GM23338 (cell line): ENCODE measurements around the gene MORN4. TPM values are rescaled to one million over a fixed set of nuclear protein-coding genes. Genes with fewer than 3 reads are reported as not detected.

Experiments
- ATAC-seq: fragments of 200-7000 bp; cut with Tn5 transposase; 3 replicates; pipeline ENCODE4 v1.9.1; 2020
- DNase-seq: peaks from one replicate; pipeline ENCODE4 v3.0.0-alpha.2; 2015; ENCODE audit warnings: low spot score
- H2AFZ ChIP-seq: fragments of 200-600 bp; sonication (generic); 2 replicates; pipeline ENCODE4 v1.8.0; 2016; ENCODE audit warnings: antibody characterized with exemption, mild to moderate bottlenecking, moderate library complexity
- H3F3A ChIP-seq: fragments of 200-600 bp; sonication (generic); replicated peaks from 2 replicates; pipeline ENCODE4 v1.8.0; 2017; ENCODE audit warnings: antibody characterized with exemption, mixed run types, low read depth
- H3K27ac ChIP-seq: fragments of 200-600 bp; sonication (generic); 2 replicates; pipeline ENCODE4 v1.6.1; 2016; ENCODE audit warnings: low read depth
- H3K27me3 ChIP-seq: fragments of 200-600 bp; sonication (generic); 2 replicates; pipeline ENCODE4 v1.8.0; 2016; ENCODE audit warnings: mild to moderate bottlenecking, mixed run types, moderate library complexity; ENCODE audit not compliant: insufficient read depth
- H3K36me3 ChIP-seq: fragments of 200-600 bp; sonication (generic); 2 replicates; pipeline ENCODE4 v1.8.0; 2016; ENCODE audit warnings: mild to moderate bottlenecking; ENCODE audit not compliant: insufficient read depth
- H3K4me1 ChIP-seq: fragments of 200-600 bp; sonication (generic); 2 replicates; pipeline ENCODE4 v1.8.0; 2016; ENCODE audit warnings: mild to moderate bottlenecking, moderate library complexity; ENCODE audit not compliant: insufficient read depth
- H3K4me2 ChIP-seq: fragments of 200-600 bp; sonication (generic); 2 replicates; pipeline ENCODE4 v1.7.1; 2017; ENCODE audit warnings: mixed run types
- H3K4me3 ChIP-seq: fragments of 200-600 bp; sonication (generic); 2 replicates; pipeline ENCODE4 v1.6.1; 2016; ENCODE audit warnings: mixed run types
- H3K79me2 ChIP-seq: fragments of 200-600 bp; sonication (generic); replicated peaks from 2 replicates; pipeline ENCODE4 v1.8.0; 2017; ENCODE audit warnings: mild to moderate bottlenecking; ENCODE audit not compliant: insufficient read depth
- H3K9me2 ChIP-seq: fragments of 200-600 bp; sonication (generic); 2 replicates; pipeline ENCODE4 v1.8.0; 2017; ENCODE audit not compliant: insufficient read depth
- H4K20me1 ChIP-seq: fragments of 200-600 bp; sonication (generic); replicated peaks from 2 replicates; pipeline ENCODE4 v1.8.0; 2017; ENCODE audit warnings: mild to moderate bottlenecking; ENCODE audit not compliant: insufficient read depth
- H3K27ac Mint-ChIP-seq: 2 replicates; pipeline ENCODE4 v1.8.0; 2020; ENCODE audit warnings: inconsistent platforms, mild to moderate bottlenecking, moderate library complexity, mixed read lengths
- H3K27me3 Mint-ChIP-seq: 3 replicates; pipeline ENCODE4 v1.8.0; 2022; ENCODE audit warnings: low read depth, mild to moderate bottlenecking, moderate library complexity, mixed read lengths, inconsistent platforms; ENCODE audit not compliant: insufficient read depth, poor library complexity
- H3K36me3 Mint-ChIP-seq: 3 replicates; pipeline ENCODE4 v1.8.0; 2021; ENCODE audit warnings: low read depth, mild to moderate bottlenecking, inconsistent platforms, moderate library complexity, mixed read lengths
- H3K4me1 Mint-ChIP-seq: 3 replicates; pipeline ENCODE4 v1.8.0; 2020; ENCODE audit warnings: mild to moderate bottlenecking, inconsistent platforms, mixed read lengths
- H3K4me3 Mint-ChIP-seq: 3 replicates; pipeline ENCODE4 v1.8.0; 2021; ENCODE audit warnings: moderate library complexity, mild to moderate bottlenecking, inconsistent platforms, mixed read lengths
- H3K9me3 Mint-ChIP-seq: 3 replicates; pipeline ENCODE4 v1.8.0; 2020; ENCODE audit warnings: moderate library complexity, mild to moderate bottlenecking, inconsistent platforms, mixed read lengths
- CREB1 ChIP-seq: fragments of 250-450 bp; sonication (Bioruptor Pico); IDR thresholded peaks from 2 replicates; pipeline ENCODE4 v1.5.0; 2020; ENCODE audit warnings: low read depth, mild to moderate bottlenecking, moderate library complexity
- ETS1 ChIP-seq: IDR thresholded peaks from 2 replicates; pipeline ENCODE4 v1.6.1; 2016; ENCODE audit warnings: antibody characterized with exemption
- EZH2 ChIP-seq: fragments of 200-600 bp; sonication (generic); IDR thresholded peaks from one replicate; pipeline ENCODE4 v1.8.0; 2017; ENCODE audit warnings: antibody characterized with exemption, mild to moderate bottlenecking, low read depth; ENCODE audit not compliant: unreplicated experiment
- EZH2phosphoT487 ChIP-seq: fragments of 200-600 bp; sonication (generic); IDR thresholded peaks from one replicate; pipeline ENCODE4 v1.8.1; 2018; ENCODE audit warnings: antibody characterized with exemption; ENCODE audit not compliant: unreplicated experiment
- JUNB ChIP-seq: IDR thresholded peaks from one replicate; pipeline ENCODE4 v1.6.1; 2016; ENCODE audit warnings: antibody characterized with exemption; ENCODE audit not compliant: unreplicated experiment
- NANOG ChIP-seq: IDR thresholded peaks from 2 replicates; pipeline ENCODE4 v1.6.1; 2016; ENCODE audit warnings: antibody characterized with exemption, borderline replicate concordance
- POLR2AphosphoS5 ChIP-seq: IDR thresholded peaks from 2 replicates; pipeline ENCODE4 v1.6.1; 2016; ENCODE audit warnings: antibody characterized with exemption, low read depth
- REST ChIP-seq: IDR thresholded peaks from one replicate; pipeline ENCODE4 v1.6.1; 2018; ENCODE audit warnings: antibody characterized with exemption; ENCODE audit not compliant: unreplicated experiment
- STAT1 ChIP-seq: IDR thresholded peaks from one replicate; pipeline ENCODE4 v1.6.1; 2016; ENCODE audit warnings: antibody characterized with exemption; ENCODE audit not compliant: unreplicated experiment
- ZNF114 ChIP-seq: fragments of 250-450 bp; sonication (Bioruptor Pico); IDR thresholded peaks from 2 replicates; pipeline ENCODE4 v1.5.0; 2020; ENCODE audit warnings: mild to moderate bottlenecking, moderate library complexity
- ZNF331 ChIP-seq: fragments of 250-450 bp; sonication (Bioruptor Pico); IDR thresholded peaks from 2 replicates; pipeline ENCODE4 v1.5.0; 2020; ENCODE audit warnings: low read depth, mild to moderate bottlenecking, moderate library complexity
- polyA plus RNA-seq: library from polyadenylated mRNA; unstranded; fragments of >200 nt; fragmentation: Nextera tagmentation; extraction: Ambion mirVana; gene quantifications from 2 replicates; pipeline ENCODE4 v1.2.1, GENCODE V29; 2016
- total RNA-seq: library from RNA; depleted of rRNA; stranded (reverse); fragments of >200 nt; shearing (Covaris generic); gene quantifications from 2 replicates; pipeline ENCODE4 v1.2.3, GENCODE V29; 2014
- TF ChIP-seq, protein P1 (sequence below), 2 experiments: fragments of 200-600 bp in 1 of 2; sonication (generic) in 1 of 2; conservative IDR thresholded peaks; 2 replicates each; pipeline versions ENCODE4 v1.5.1 to v1.6.1; 2016 to 2017; ENCODE audit warnings: antibody characterized with exemption in 2 of 2, low read depth in 2 of 2, mild to moderate bottlenecking in 2 of 2, moderate library complexity in 1 of 2
- TF ChIP-seq, protein P2 (sequence below): fragments of 250-450 bp; sonication (Bioruptor Pico); IDR thresholded peaks from 2 replicates; pipeline ENCODE4 v1.5.0; 2020; ENCODE audit warnings: mild to moderate bottlenecking, moderate library complexity

Gene MORN4
- total and polyA plus RNA-seq, 2 experiments from 2014 or later: 9.0 to 50.0 TPM

GRCh38 chr10:97623277-97623676 is 10.0 kb downstream of the MORN4 start:
- Mint-ChIP-seq H3K27ac (no peak overlapping the region), H3K36me3 (no peaks in the 10 kb centered on the region), H3K27me3 (peaks cover 4% of the 10 kb centered on the region), H3K4me1 (no peaks in the 10 kb centered on the region), H3K4me3 (no peak overlapping the region), H3K9me3 (no peaks in the 10 kb centered on the region)
- Histone ChIP-seq H3K27me3 (no peaks in the 10 kb centered on the region), H3K27ac (no peak overlapping the region), H3K9me2 (no peaks in the 10 kb centered on the region), H3K4me3 (no peak overlapping the region), H3K36me3 (no peaks in the 10 kb centered on the region), H3K79me2 (0 out of 2 replicates have a peak, but pooled peaks cover 7% of the 10 kb centered on the region), H2AFZ (no peak overlapping the region), H3K4me1 (no peaks in the 10 kb centered on the region), H3K4me2 (no peak overlapping the region), H3F3A (no peaks in the 10 kb centered on the region), H4K20me1 (peaks cover 4% of the 10 kb centered on the region)
- DNase-seq (no peak), ATAC-seq (no peak)
- TF ChIP-seq REST (no peak), NANOG (no peak), POLR2AphosphoS5 (no peak), ETS1 (no peak), ZNF331 (CRISPR knock-in tag) (no peak), EZH2 (no peak), ZNF114 (CRISPR knock-in tag) (no peak), CREB1 (no peak), EZH2phosphoT487 (no peak), STAT1 (no peak), JUNB (no peak)
- TF ChIP-seq, protein P1, sequence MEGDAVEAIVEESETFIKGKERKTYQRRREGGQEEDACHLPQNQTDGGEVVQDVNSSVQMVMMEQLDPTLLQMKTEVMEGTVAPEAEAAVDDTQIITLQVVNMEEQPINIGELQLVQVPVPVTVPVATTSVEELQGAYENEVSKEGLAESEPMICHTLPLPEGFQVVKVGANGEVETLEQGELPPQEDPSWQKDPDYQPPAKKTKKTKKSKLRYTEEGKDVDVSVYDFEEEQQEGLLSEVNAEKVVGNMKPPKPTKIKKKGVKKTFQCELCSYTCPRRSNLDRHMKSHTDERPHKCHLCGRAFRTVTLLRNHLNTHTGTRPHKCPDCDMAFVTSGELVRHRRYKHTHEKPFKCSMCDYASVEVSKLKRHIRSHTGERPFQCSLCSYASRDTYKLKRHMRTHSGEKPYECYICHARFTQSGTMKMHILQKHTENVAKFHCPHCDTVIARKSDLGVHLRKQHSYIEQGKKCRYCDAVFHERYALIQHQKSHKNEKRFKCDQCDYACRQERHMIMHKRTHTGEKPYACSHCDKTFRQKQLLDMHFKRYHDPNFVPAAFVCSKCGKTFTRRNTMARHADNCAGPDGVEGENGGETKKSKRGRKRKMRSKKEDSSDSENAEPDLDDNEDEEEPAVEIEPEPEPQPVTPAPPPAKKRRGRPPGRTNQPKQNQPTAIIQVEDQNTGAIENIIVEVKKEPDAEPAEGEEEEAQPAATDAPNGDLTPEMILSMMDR (conservative IDR thresholded peaks at IDR 0.05; ENCODE audit: low read depth in 2 of 2): no peak
- TF ChIP-seq, protein P2, sequence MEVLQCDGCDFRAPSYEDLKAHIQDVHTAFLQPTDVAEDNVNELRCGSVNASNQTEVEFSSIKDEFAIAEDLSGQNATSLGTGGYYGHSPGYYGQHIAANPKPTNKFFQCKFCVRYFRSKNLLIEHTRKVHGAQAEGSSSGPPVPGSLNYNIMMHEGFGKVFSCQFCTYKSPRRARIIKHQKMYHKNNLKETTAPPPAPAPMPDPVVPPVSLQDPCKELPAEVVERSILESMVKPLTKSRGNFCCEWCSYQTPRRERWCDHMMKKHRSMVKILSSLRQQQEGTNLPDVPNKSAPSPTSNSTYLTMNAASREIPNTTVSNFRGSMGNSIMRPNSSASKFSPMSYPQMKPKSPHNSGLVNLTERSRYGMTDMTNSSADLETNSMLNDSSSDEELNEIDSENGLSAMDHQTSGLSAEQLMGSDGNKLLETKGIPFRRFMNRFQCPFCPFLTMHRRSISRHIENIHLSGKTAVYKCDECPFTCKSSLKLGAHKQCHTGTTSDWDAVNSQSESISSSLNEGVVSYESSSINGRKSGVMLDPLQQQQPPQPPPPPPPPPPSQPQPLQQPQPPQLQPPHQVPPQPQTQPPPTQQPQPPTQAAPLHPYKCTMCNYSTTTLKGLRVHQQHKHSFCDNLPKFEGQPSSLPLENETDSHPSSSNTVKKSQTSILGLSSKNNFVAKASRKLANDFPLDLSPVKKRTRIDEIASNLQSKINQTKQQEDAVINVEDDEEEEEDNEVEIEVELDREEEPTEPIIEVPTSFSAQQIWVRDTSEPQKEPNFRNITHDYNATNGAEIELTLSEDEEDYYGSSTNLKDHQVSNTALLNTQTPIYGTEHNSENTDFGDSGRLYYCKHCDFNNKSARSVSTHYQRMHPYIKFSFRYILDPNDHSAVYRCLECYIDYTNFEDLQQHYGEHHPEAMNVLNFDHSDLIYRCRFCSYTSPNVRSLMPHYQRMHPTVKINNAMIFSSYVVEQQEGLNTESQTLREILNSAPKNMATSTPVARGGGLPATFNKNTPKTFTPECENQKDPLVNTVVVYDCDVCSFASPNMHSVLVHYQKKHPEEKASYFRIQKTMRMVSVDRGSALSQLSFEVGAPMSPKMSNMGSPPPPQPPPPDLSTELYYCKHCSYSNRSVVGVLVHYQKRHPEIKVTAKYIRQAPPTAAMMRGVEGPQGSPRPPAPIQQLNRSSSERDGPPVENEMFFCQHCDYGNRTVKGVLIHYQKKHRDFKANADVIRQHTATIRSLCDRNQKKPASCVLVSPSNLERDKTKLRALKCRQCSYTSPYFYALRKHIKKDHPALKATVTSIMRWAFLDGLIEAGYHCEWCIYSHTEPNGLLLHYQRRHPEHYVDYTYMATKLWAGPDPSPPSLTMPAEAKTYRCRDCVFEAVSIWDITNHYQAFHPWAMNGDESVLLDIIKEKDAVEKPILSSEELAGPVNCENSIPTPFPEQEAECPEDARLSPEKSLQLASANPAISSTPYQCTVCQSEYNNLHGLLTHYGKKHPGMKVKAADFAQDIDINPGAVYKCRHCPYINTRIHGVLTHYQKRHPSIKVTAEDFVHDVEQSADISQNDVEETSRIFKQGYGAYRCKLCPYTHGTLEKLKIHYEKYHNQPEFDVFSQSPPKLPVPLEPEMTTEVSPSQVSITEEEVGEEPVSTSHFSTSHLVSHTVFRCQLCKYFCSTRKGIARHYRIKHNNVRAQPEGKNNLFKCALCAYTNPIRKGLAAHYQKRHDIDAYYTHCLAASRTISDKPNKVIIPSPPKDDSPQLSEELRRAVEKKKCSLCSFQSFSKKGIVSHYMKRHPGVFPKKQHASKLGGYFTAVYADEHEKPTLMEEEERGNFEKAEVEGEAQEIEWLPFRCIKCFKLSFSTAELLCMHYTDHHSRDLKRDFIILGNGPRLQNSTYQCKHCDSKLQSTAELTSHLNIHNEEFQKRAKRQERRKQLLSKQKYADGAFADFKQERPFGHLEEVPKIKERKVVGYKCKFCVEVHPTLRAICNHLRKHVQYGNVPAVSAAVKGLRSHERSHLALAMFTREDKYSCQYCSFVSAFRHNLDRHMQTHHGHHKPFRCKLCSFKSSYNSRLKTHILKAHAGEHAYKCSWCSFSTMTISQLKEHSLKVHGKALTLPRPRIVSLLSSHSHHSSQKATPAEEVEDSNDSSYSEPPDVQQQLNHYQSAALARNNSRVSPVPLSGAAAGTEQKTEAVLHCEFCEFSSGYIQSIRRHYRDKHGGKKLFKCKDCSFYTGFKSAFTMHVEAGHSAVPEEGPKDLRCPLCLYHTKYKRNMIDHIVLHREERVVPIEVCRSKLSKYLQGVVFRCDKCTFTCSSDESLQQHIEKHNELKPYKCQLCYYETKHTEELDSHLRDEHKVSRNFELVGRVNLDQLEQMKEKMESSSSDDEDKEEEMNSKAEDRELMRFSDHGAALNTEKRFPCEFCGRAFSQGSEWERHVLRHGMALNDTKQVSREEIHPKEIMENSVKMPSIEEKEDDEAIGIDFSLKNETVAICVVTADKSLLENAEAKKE (CRISPR knock-in tag): no peak
